ENCODE measurements around the gene FGF14.

Gene FGF14

GRCh38 chr13:101930331-101930730 is 471.5 kb downstream of the FGF14 start:
- DNase-seq (ENCODE audit: low spot score), result no peak

GRCh38 chr13:101925731-101926130 is 476.1 kb downstream of the FGF14 start:
- DNase-seq (ENCODE audit: low spot score), result no peak

DNA sequence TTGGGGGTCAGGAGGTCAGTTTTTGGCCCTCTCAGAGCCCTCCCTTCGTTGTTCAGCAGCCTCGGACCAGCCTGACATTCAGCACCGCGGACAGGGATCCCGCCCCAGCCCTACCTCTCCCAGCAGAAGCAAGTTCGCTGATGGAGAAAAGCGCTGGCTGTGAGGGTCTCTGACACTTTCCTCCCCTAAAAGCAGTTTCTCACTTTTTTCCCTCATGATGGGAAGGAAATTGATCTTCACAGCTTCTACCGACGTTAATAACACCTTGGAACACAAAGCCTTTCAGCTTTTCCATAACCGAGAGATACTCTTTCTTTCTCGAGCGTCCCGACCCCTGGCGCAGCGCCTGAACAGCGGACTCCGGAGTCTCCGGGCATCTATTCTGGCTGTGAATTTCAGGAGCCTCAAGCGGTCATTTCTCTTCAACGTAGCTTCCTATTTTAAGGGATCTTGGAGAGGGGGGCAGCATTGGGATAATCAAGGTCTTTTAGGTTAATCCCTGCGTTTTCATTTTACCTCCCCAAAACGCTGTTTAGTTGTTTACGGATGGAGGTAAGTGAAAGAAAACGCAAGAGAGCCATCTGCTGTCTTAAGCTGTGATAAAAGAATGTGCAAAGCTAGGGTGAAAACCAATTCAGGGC is 482.2 kb downstream of the FGF14 start:
- no peak for DNase-seq (ENCODE audit: low spot score)

DNA sequence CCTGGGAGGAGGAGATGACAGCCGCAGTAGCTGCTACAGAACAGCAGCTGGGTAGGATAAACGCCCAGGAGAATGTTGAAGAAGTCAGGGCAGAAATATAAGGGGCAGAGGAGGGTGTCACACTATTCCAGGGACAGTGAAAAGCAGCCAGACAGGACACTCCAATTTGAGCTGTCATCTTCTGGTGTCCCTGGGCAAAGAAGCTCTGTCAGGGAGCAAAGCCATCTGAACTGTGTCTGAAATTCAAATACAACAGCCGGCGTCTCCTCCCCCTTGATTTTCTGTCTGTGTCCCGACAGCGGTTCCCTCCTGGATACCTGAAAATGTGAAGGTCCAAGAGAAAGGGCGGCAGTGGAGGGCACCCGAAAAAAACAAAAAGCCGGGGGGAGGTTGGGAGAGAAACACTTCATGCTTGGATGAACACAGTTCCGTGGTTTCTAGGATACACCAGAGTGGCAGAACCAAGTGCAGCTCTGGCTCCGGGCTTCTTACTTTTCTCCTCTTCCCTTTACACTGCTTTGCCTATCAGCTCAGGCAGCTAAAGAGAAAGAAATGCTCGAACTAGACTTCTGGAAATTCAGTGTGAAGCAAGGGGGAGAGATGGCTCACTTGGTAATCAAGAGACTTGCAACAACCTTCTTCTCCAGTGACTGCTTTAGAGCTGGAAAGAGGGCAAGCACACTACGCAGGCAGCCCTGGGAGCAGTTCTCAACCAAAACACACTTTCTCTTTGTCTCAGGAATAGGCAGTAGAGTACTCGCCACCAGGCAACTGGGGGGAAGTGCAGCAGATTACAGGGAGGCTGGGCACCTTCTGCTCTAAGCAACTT is 483.8 kb downstream of the FGF14 start:
- DNase-seq (ENCODE audit: low spot score), result no peak

- no peak for DNase-seq (ENCODE audit: low spot score)
Measured at GRCh38 chr13:101917475-101917810, 484.4 kb downstream of the FGF14 start.

- no peak for DNase-seq (ENCODE audit: low spot score)
Measured at GRCh38 chr13:101916775-101917474, 484.9 kb downstream of the FGF14 start.

- no peak for DNase-seq (ENCODE audit: low spot score)
Measured at GRCh38 chr13:101916108-101916774, 485.6 kb downstream of the FGF14 start.

GRCh38 chr13:101915755-101916107 is 486.1 kb downstream of the FGF14 start:
- no peak for DNase-seq (ENCODE audit: low spot score)

- no peak for DNase-seq (ENCODE audit: low spot score)
Measured at GRCh38 chr13:101915331-101915730, 486.5 kb downstream of the FGF14 start.

DNA sequence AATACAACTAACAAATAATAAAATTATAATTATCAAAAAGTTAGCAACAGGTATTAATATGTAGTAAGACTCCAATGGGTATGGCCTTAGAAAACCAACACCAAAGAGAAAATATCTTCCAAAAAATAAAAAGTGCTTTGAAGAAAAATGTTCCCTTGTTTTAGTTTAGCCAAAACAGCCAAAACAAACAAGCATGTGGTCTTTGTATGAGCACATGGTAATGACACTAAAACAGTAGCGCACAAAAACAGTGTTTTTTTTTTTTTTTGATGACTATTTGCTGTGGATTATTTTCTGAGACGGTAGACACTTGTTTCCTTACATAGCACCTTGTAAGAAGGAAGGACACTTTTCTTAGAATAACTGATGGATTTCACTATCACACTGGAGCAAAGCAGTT is 490.1 kb downstream of the FGF14 start:
- DNase-seq (ENCODE audit: low spot score), result no peak

DNA sequence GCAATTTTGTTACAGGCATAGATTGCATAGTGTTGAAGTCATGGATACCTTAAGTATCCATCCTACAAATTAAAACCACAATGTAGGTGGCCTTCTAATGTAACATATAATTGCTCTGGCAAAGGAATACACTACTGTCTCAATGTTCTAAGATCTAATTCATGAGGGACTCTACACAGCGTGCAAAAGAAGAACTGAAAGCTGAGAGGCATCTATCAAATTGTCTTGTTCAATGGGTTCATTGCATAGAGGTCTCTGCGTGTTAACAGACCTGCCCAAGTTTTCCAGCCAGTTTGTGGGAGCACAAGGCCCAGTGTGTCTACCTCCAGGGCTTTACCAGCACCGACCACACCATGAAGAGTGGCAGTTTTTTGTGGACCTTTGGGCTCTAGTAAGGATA is 498.0 kb downstream of the FGF14 start:
- no peak for DNase-seq (ENCODE audit: low spot score)

DNA sequence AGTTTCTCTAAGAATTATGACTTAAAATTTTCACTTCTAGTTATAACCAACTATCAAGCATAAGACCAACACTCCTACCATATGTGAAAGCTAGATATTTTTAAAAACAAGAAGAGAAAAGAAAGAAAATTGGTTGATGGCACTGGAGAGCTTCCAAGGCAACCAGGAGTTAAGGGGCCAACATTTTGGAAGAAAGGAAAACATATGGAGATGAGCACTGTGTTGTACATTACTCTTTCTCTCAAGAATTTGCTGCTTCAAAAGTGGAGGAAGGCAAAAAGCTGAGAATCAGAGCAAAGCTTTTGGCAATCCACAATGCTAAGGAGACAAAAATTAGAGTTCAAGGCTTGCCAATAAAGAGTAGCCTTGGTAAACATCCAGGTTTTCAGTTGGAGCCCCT is 503.2 kb downstream of the FGF14 start:
- DNase-seq (ENCODE audit: low spot score), result no peak

DNA sequence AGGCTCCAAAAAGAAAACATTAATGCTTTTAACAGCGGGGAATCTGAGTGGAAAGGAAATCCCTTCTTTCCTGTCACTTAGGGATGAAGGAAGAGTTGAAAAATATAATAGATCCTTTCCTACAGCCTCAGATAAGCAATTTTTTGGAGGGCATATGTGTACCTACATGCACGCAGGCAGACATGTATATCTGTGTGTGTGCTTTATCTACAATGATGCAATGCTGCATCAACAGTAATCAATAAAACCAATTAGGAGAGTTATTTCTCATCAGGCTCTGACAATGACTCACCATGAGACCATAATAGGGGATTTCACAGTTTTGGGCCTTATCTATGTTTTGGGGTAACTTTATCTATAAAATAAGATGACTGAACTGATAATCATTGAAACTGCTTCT is 505.3 kb downstream of the FGF14 start:
- no peak for DNase-seq (ENCODE audit: low spot score)

DNA sequence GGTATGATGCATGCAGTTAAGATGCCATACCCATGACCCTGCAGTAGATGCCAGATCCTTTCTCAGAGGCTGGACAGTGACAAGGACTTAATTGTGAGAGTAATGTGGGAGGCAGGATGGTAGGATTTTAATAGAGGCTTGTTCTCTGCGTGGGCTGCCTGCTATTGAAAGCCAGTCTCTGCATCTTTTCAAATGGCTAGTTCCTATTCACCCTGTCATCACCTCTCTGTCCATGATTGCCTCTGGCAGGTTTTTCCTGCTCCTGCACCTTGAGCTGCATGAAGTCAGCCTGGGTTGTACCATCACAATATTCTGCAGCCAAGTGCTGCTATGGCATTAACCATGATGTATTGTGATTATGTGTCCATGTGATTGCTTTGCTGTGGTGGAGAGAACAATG is 508.8 kb downstream of the FGF14 start:
- DNase-seq (ENCODE audit: low spot score), result no peak

GRCh38 chr13:101892296-101892695 is 509.6 kb downstream of the FGF14 start:
- DNase-seq (ENCODE audit: low spot score), result no peak

DNA sequence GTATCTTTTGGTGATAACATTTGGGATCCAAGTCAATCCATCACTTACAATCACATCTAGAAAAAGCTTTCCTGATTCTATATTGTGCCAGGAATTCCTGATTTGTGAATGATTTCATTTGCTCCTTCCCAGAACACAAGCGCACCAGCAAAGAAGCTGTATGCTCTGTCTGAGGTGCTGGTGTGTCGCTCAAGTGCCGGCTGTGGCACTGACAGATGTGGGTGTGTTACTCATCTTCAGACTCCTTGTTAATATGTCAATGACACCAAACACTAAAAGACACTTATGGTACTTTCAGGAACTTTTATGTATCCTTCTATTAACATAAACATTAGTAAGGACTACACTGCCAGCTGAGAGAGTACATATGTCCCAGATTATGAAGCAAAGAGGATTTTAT is 520.3 kb downstream of the FGF14 start:
- DNase-seq (ENCODE audit: low spot score), result no peak

DNA sequence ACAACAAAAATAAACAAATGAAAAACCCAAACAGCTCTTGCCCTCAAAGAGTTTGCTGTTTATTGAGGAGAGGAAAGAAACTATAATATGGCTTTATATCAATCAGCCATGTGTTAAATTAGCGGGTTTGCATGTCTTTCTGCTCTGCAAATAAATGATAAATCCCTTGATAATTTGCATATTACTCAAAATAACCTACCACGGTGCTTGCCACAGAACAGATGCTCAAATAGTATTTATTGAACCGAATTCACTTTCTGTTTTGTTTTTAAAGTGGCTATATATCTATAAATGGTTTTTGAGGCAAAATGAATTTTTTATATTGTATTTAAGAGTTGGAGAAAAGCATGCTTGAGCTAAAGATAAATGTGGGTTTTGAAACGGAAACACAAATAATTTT is 521.3 kb downstream of the FGF14 start:
- no peak for DNase-seq (ENCODE audit: low spot score)

- no peak for DNase-seq (ENCODE audit: low spot score)
Measured at GRCh38 chr13:101876951-101877350, 524.9 kb downstream of the FGF14 start.

- no peak for DNase-seq (ENCODE audit: low spot score)
Measured at GRCh38 chr13:101875717-101876393, 526.0 kb downstream of the FGF14 start.

DNA sequence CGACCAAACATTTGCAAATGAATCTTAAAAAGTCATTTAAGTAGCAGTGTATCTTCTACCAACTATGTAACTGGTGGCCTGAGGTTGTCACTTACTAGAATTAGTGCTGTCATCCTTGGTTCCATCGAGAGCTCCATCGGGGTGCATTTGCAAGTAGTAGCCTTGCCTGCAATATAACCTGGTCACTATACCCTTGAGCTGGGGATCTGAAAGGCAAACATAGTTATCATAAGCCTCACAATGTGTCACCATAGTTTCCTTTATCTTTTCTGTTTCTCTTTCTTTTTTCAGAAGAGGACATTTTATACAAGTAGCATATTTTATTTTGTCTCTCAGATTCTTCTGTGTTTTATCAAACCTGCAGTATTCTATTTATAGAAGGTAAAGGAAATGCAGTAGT is 526.8 kb downstream of the FGF14 start:
- DNase-seq (ENCODE audit: low spot score), result no peak

DNA sequence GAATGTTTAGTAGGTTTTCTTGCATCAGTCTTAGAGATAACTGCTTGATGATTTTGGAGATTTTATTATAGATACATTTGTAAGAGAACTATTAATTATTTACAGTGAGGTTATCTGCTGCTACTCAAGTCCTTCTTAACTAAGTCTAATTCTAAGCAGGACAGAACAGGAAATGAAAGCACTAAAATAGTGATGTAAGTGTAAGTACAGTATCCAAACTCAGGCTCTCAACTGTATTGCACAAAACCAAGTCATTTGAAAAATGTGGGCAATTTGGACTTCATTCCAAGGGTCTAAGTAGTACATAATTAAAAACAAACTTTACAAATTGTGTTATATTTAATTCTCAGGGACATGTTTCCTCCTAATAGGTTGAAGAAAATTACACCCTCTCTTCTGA is 532.3 kb downstream of the FGF14 start:
- no peak for DNase-seq (ENCODE audit: low spot score)

Data from hematopoietic multipotent progenitor cell treated with erythropoietin and hydrocortisone succinate and interleukin-3 and kit ligand, for 17 days (in vitro differentiated cells).